ENCODE results near the gene TNP2. TPM values are rescaled to one million over a fixed set of nuclear protein-coding genes. Genes with fewer than 3 reads are reported as not detected.

TNP2 gene
- total and polyA plus RNA-seq, 2 experiments from 2014 or later = not detected

- Histone ChIP-seq H3K9me2 (ENCODE audit: insufficient read depth) (no peaks in the 10 kb centered on the region), H3K4me3 (no peak overlapping the region), H4K20me1 (replicated peaks; ENCODE audit: insufficient read depth) (no peaks in the 10 kb centered on the region), H3K27ac (ENCODE audit: low read depth) (no peak overlapping the region), H3K79me2 (replicated peaks; ENCODE audit: insufficient read depth) (no peaks in the 10 kb centered on the region), H3K27me3 (ENCODE audit: insufficient read depth) (no peaks in the 10 kb centered on the region), H3K36me3 (ENCODE audit: insufficient read depth) (no peaks in the 10 kb centered on the region), H3K4me1 (ENCODE audit: insufficient read depth) (peaks cover 4% of the 10 kb centered on the region; the same call in 1 of the 2 replicates), H3K4me2 (no peak overlapping the region), H2AFZ (peak overlapping the region; percentile 19; the same call in 1 of the 2 replicates), H3F3A (replicated peaks; ENCODE audit: low read depth) (0 out of 2 replicates have a peak, but pooled peaks cover 2% of the 10 kb centered on the region)
- TF ChIP-seq ETS1 (IDR thresholded peaks at IDR 0.05) (no peak), REST (IDR thresholded peaks at IDR 0.05; ENCODE audit: unreplicated experiment) (no peak), JUNB (IDR thresholded peaks at IDR 0.05; ENCODE audit: unreplicated experiment) (no peak), NANOG (IDR thresholded peaks at IDR 0.05; ENCODE audit: borderline replicate concordance) (no peak), ZNF462 (CRISPR knock-in tag; IDR thresholded peaks at IDR 0.05) (no peak), EZH2phosphoT487 (IDR thresholded peaks at IDR 0.05; ENCODE audit: unreplicated experiment) (no peak), STAT1 (IDR thresholded peaks at IDR 0.05; ENCODE audit: unreplicated experiment) (no peak), CTCF (conservative IDR thresholded peaks at IDR 0.05; ENCODE audit: low read depth in 2 of 2) (no peak), ZNF331 (CRISPR knock-in tag; IDR thresholded peaks at IDR 0.05; ENCODE audit: low read depth) (no peak), ZNF114 (CRISPR knock-in tag; IDR thresholded peaks at IDR 0.05) (no peak), POLR2AphosphoS5 (IDR thresholded peaks at IDR 0.05; ENCODE audit: low read depth) (no peak), EZH2 (IDR thresholded peaks at IDR 0.05; ENCODE audit: low read depth, unreplicated experiment) (no peak), CREB1 (CRISPR knock-in tag; IDR thresholded peaks at IDR 0.05; ENCODE audit: low read depth) (no peak)
- DNase-seq (ENCODE audit: low spot score) (no peak), ATAC-seq (no peak)
- H3K27ac Mint-ChIP-seq = no peak overlapping the region
- no peaks in the 10 kb centered on the region for H3K36me3 Mint-ChIP-seq (ENCODE audit: low read depth)
- peaks cover 14% of the 10 kb centered on the region for H3K4me1 Mint-ChIP-seq
- H3K4me3 Mint-ChIP-seq = no peak overlapping the region
- H3K9me3 Mint-ChIP-seq = no peaks in the 10 kb centered on the region
- H3K27me3 Mint-ChIP-seq (ENCODE audit: insufficient read depth, low read depth, poor library complexity) = peaks cover 6% of the 10 kb centered on the region
Observed at GRCh38 chr16:11290102-11290893, 21.2 kb upstream of the TNP2 start.
